Stimulated activated CD8-positive, alpha-beta memory T cell treated with anti-CD3 and anti-CD28 coated beads, Interleukin-15, amount 100 ng/mL, for 24 hours (primary cell): ENCODE results near the gene PLSCR2.
"Not testable (repeated sequence)": the region's sequence is repeated elsewhere in the genome, so short reads cannot be mapped to it uniquely, and the experiment has no call there.

Experiments used
- DNase-seq: peaks from one replicate; pipeline ENCODE4 v3.0.0-alpha.2; 2020; ENCODE audit warnings: low read depth

PLSCR2 gene

GRCh38 chr3:146485297-146485696 is 15.9 kb upstream of the PLSCR2 start:
- DNase-seq: no peak

- DNase-seq: no peak
Measured at GRCh38 chr3:146476094-146476740, 6.9 kb upstream of the PLSCR2 start.

GRCh38 chr3:146474976-146475375 is 5.6 kb upstream of the PLSCR2 start:
- DNase-seq: not testable (repeated sequence)

GRCh38 chr3:146473726-146474125 is 4.4 kb upstream of the PLSCR2 start:
- DNase-seq: no peak

- DNase-seq: no peak
Measured at GRCh38 chr3:146472611-146473010, 3.2 kb upstream of the PLSCR2 start.

- DNase-seq: no peak
Measured at GRCh38 chr3:146471012-146471411, 1.7 kb upstream of the PLSCR2 start.

GRCh38 chr3:146470425-146470990 is 1.1 kb upstream of the PLSCR2 start:
- DNase-seq: no peak

- DNase-seq: no peak
Measured at GRCh38 chr3:146468671-146469149, 651 bp downstream of the PLSCR2 start.

- no peak for DNase-seq
Measured at GRCh38 chr3:146468234-146468633, 1.1 kb downstream of the PLSCR2 start.

- DNase-seq: no peak
Measured at GRCh38 chr3:146466604-146467003, 2.8 kb downstream of the PLSCR2 start.

- no peak for DNase-seq
Measured at GRCh38 chr3:146465693-146466465, 3.5 kb downstream of the PLSCR2 start.

- DNase-seq: no peak
Measured at GRCh38 chr3:146464783-146465182, 4.6 kb downstream of the PLSCR2 start.

GRCh38 chr3:146464005-146464595 is 5.3 kb downstream of the PLSCR2 start:
- DNase-seq: no peak

- no peak for DNase-seq
Measured at GRCh38 chr3:146454796-146455195, 14.6 kb downstream of the PLSCR2 start.

- DNase-seq: no peak
Measured at GRCh38 chr3:146449613-146450012, 19.7 kb downstream of the PLSCR2 start.

- no peak for DNase-seq
Measured at GRCh38 chr3:146449076-146449475, 20.3 kb downstream of the PLSCR2 start.

- no peak for DNase-seq
Measured at GRCh38 chr3:146446026-146446425, 23.3 kb downstream of the PLSCR2 start.

- DNase-seq: not testable (repeated sequence)
Measured at GRCh38 chr3:146440310-146440709, 29.1 kb downstream of the PLSCR2 start.

GRCh38 chr3:146432066-146432465 is 37.3 kb downstream of the PLSCR2 start:
- DNase-seq: no peak

GRCh38 chr3:146431240-146431639 is 38.1 kb downstream of the PLSCR2 start:
- DNase-seq: no peak

GRCh38 chr3:146425341-146425740 is 44.0 kb downstream of the PLSCR2 start:
- no peak for DNase-seq

- no peak for DNase-seq
Measured at GRCh38 chr3:146421819-146422759, 47.3 kb downstream of the PLSCR2 start.
